GM23338 (cell line): ENCODE data around the gene ROBO1.

Experiments used
- EZH2phosphoT487 ChIP-seq: fragments of 200-600 bp; sonication (generic); IDR thresholded peaks from one replicate; pipeline ENCODE4 v1.8.1; 2018; ENCODE audit warnings: antibody characterized with exemption; ENCODE audit not compliant: unreplicated experiment
- ZNF331 ChIP-seq: fragments of 250-450 bp; sonication (Bioruptor Pico); IDR thresholded peaks from 2 replicates; pipeline ENCODE4 v1.5.0; 2020; ENCODE audit warnings: low read depth, mild to moderate bottlenecking, moderate library complexity

DNA sequence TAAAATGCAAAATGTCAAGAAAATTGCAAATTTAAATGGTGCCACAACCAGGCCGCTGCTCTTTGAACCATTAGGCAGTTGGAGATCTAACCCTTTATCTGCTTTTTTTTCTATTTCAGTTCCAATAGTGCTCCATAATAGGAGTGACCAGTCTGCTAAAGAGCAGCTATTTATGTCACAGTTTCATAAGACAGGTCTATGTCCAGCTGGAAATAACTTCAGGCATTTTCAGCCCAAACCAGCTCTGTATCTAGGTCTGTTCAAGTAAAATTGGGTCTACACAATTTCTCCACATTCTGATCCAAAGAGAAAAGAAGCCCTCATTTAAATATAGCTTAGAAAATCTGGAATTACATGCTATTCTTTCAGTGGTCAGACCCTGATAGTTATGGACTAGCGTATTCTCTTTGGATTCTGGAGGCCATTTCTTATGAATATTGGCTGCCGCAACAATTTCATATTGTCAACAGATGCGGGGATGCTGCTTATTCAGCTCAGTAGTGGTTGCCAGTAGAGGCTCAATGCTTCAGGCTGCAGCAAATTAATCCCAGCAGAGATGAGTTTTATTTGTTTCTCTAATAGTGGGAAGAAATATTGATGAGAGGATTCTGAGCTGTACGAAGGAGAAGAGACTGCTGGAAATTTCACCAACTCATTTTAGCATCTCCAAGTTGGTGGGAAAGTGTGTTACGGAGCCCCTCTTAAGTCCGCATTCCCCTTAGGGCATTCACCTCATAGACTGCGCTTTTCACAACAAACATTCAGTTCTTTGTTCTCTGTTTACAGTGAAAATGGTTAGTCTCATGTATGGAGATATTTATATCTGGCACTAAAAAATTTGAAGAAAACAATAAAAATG, 887.0 kb downstream of the ROBO1 start:
- TF ChIP-seq ZNF331 (CRISPR knock-in tag) (no peak), EZH2phosphoT487 (no peak)
